ENCODE data around the gene GTPBP10. TPM values are rescaled to one million over a fixed set of nuclear protein-coding genes. Genes with fewer than 3 reads are reported as not detected.

The GTPBP10 gene
- total RNA-seq, 4 donors from 2014 or later: 11.3 to 48.1 (median 28.6) TPM

- Histone ChIP-seq H3K27me3 (no peaks in the 10 kb centered on the region), H3K9me3 (peaks cover 0 to 21% (median 0%) of the 10 kb centered on the region in 4 donors), H3K36me3 (peaks cover 0 to 11% (median 0%) of the 10 kb centered on the region in 3 donors), H3K4me1 (no peaks in the 10 kb centered on the region), H3K27ac (no peak overlapping the region), H3K4me3 (no peak overlapping the region)
- 80 to 85% methylated on average over 6 of the region's 6 CpGs for WGBS, 2 donors
- DNase-seq (ENCODE audit: low spot score in 2 of 2): no peak
- no peak for TF ChIP-seq POLR2A (IDR thresholded peaks at IDR 0.05)
- TF ChIP-seq, protein P1, sequence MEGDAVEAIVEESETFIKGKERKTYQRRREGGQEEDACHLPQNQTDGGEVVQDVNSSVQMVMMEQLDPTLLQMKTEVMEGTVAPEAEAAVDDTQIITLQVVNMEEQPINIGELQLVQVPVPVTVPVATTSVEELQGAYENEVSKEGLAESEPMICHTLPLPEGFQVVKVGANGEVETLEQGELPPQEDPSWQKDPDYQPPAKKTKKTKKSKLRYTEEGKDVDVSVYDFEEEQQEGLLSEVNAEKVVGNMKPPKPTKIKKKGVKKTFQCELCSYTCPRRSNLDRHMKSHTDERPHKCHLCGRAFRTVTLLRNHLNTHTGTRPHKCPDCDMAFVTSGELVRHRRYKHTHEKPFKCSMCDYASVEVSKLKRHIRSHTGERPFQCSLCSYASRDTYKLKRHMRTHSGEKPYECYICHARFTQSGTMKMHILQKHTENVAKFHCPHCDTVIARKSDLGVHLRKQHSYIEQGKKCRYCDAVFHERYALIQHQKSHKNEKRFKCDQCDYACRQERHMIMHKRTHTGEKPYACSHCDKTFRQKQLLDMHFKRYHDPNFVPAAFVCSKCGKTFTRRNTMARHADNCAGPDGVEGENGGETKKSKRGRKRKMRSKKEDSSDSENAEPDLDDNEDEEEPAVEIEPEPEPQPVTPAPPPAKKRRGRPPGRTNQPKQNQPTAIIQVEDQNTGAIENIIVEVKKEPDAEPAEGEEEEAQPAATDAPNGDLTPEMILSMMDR (IDR thresholded peaks at IDR 0.05): no peak
- no peak for TF ChIP-seq EP300 (IDR thresholded peaks at IDR 0.05)
These were observed 84.3 kb downstream of the GTPBP10 start for GRCh38 chr7:90430614-90431460.

DNA sequence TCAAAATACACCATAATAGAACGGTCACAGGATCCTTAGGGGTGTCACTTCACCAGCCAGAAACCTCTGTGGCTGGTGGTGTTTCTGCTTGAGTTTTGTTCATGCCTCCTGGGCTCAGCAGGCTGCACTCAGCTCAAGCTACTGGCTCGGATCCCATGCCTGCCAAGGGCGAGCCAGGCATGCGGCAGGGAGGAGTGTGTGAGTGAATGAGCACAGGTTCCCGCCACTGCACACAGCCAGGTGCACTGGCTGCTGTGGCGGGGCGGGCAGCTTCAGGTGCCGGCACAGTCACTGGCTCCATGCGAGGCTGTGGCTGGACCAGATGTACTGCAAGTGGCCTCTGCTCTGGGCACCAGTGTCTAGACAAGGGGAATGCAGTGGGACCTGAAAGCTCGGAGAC, 86.2 kb downstream of the GTPBP10 start:
- no peaks in the 10 kb centered on the region for H3K27me3 ChIP-seq
- DNase-seq (ENCODE audit: low spot score in 2 of 2): no peak
- no peak for TF ChIP-seq EP300 (IDR thresholded peaks at IDR 0.05)
- TF ChIP-seq, protein P1 (IDR thresholded peaks at IDR 0.05): no peak
- no peak for TF ChIP-seq POLR2A (IDR thresholded peaks at IDR 0.05)
- 81 to 86% methylated on average over 10 of the region's 10 CpGs for WGBS, 2 donors
- peaks cover 0 to 27% (median 1%) of the 10 kb centered on the region in 4 donors for H3K9me3 ChIP-seq
- H3K4me3 ChIP-seq: no peak overlapping the region
- peaks cover 0 to 11% (median 0%) of the 10 kb centered on the region in 3 donors for H3K36me3 ChIP-seq
- H3K27ac ChIP-seq: no peak overlapping the region
- H3K4me1 ChIP-seq: no peaks in the 10 kb centered on the region

DNA sequence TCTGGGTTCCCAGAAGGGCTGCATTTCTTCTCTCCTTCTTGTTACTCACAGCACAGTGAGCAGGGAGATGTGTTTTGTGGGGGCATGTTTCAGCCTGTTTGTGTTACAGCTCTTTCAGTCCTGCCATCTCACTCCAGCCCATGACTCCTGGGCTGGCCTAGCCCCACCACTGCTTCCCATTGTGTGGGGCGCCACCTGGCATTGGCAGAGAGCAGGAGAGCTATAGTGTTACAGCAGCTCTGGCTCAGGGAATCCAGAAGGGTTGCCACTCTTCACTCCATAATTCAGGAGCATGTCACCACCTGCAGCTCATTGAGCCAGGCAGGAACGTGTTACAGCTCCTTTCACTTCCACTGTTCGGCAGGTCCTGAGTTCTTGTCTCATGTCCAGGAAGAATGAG, 86.7 kb downstream of the GTPBP10 start:
- 90 to 98% methylated on average over 3 of the region's 3 CpGs for WGBS, 2 donors
- DNase-seq (ENCODE audit: low spot score in 2 of 2): no peak

More for the DNA sequence above, 86.7 kb downstream of the GTPBP10 start:
- Histone ChIP-seq H3K4me3 (no peak overlapping the region), H3K9me3 (peaks cover 0 to 27% (median 1%) of the 10 kb centered on the region in 4 donors), H3K27me3 (no peaks in the 10 kb centered on the region), H3K27ac (no peak overlapping the region), H3K36me3 (peaks cover 0 to 11% (median 0%) of the 10 kb centered on the region in 3 donors), H3K4me1 (no peaks in the 10 kb centered on the region)
- TF ChIP-seq POLR2A (IDR thresholded peaks at IDR 0.05) (no peak), EP300 (IDR thresholded peaks at IDR 0.05) (no peak)
- TF ChIP-seq, protein P1 (IDR thresholded peaks at IDR 0.05): no peak

Other genes with a start within 250 kb of the GTPBP10 start
- 10 to 100 TPM in 1 of 4 donors, 1 to 10 TPM in 3; 3.1 to 38.7 (median 4.1) TPM for gene STEAP1, start 192.2 kb upstream of the GTPBP10 start, total RNA-seq
- 10 to 100 TPM; 17.3 to 61.5 (median 20.6) TPM for gene STEAP2, start 135.0 kb upstream of the GTPBP10 start, total RNA-seq
- gene CFAP69, start 101.5 kb upstream of the GTPBP10 start, total RNA-seq: 10 to 100 TPM; 18.9 to 51.1 (median 22.0) TPM
- gene FAM237B, start 25.4 kb upstream of the GTPBP10 start, total RNA-seq: not detected
- gene CLDN12, start 56.7 kb downstream of the GTPBP10 start, total RNA-seq: 10 to 100 TPM; 14.1 to 24.3 (median 15.9) TPM
- not detected for gene PTTG1IP2, start 122.9 kb downstream of the GTPBP10 start, total RNA-seq
- gene CDK14, start 249.6 kb downstream of the GTPBP10 start, total RNA-seq: 10 to 100 TPM; 22.2 to 36.3 (median 28.6) TPM